ENCODE results near the gene LZIC. TPM values are rescaled to one million over a fixed set of nuclear protein-coding genes. Genes with fewer than 3 reads are reported as not detected.

LZIC gene
- total RNA-seq, 1 experiment from 2014 or later, result 19.8 TPM

DNA sequence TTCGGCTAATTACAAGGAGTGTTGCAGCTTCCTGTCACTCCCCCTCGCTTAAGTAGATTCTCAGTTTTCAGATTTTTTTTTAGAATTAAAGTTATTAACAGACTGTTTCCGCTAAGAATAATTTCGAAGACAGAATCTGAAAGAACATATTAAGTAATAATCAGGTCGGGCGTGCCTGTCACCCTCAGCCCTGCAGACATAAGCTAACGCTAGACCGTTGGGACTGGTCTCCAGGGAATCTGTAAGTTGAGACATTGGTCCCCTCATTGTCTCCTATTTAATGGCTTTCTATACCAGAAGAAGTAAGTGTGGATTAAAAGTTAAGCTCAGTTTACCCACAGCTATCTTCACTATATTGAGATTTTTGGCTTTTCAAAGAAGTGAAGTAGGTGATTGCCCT, 14.5 kb upstream of the LZIC start:
- TF ChIP-seq, protein P1, sequence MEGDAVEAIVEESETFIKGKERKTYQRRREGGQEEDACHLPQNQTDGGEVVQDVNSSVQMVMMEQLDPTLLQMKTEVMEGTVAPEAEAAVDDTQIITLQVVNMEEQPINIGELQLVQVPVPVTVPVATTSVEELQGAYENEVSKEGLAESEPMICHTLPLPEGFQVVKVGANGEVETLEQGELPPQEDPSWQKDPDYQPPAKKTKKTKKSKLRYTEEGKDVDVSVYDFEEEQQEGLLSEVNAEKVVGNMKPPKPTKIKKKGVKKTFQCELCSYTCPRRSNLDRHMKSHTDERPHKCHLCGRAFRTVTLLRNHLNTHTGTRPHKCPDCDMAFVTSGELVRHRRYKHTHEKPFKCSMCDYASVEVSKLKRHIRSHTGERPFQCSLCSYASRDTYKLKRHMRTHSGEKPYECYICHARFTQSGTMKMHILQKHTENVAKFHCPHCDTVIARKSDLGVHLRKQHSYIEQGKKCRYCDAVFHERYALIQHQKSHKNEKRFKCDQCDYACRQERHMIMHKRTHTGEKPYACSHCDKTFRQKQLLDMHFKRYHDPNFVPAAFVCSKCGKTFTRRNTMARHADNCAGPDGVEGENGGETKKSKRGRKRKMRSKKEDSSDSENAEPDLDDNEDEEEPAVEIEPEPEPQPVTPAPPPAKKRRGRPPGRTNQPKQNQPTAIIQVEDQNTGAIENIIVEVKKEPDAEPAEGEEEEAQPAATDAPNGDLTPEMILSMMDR (IDR thresholded peaks at IDR 0.05; ENCODE audit: unreplicated experiment), result no peak
- Mint-ChIP-seq H3K4me1 (ENCODE audit: low read depth, unreplicated experiment) (no peaks in the 10 kb centered on the region), H3K36me3 (ENCODE audit: insufficient read depth, unreplicated experiment) (no peaks in the 10 kb centered on the region), H3K9me3 (ENCODE audit: low read depth, unreplicated experiment) (no peaks in the 10 kb centered on the region), H3K27ac (ENCODE audit: unreplicated experiment) (no peak overlapping the region), H3K27me3 (ENCODE audit: unreplicated experiment) (no peaks in the 10 kb centered on the region), H3K4me3 (ENCODE audit: low read depth, unreplicated experiment) (no peak overlapping the region)
- no peak for DNase-seq
- intact Hi-C loops (cut with micrococcal nuclease; ENCODE audit: unreplicated experiment), result no loop called here
- CTCF ChIA-PET, result no interaction called here
- BruUV-seq (replicated peaks), result no TSS peak

DNA sequence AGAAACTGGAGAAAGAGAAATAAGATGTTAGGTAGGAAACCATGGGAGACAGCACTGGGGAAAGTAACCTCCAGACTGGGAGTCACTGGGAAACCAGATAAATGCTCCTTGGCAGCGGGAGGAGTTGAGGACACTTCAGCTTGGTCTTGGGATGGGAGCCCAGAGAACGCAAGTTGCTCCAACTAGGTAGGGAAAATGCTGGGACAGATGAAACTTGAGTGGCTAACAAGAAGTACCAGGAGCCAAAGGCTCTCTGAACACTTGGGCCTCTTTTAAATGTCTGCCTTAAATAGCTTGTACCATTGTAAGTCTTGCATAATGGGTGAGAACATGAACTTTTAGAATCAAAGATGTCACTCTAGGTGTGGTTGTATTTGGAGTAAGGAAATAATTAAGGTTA, 3.1 kb upstream of the LZIC start:
- CTCF ChIA-PET, result no interaction called here
- BruUV-seq (replicated peaks), result no TSS peak
- H3K27ac Mint-ChIP-seq (ENCODE audit: unreplicated experiment), result no peak overlapping the region

DNA sequence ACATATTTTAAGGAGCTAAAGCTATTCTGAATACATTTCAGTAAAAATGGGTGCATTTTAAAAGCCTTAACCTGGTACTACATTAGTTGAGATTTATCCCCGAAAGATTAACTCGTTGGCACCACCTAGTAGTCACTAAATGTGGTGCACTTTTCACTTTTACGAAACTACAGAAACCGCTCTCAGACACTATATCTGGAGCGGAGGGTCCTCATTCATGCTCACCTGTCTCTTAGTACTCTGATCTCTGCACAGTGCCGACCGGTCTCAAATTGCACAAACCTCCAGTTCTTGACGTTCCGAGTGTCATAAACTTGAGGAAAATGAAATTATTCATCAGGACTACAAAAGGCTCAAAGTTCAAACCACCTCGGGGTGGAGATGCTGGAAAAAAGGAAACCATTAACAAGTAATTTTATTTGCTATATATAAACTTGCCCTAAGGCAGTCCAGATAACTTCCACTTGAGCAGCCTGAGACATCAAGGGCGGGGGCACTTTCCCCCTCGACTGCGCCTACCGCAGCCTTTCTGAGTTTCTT, 722 bp downstream of the LZIC start:
- Mint-ChIP-seq H3K9me3 (ENCODE audit: low read depth, unreplicated experiment) (no peaks in the 10 kb centered on the region), H3K36me3 (ENCODE audit: insufficient read depth, unreplicated experiment) (peaks cover 32% of the 10 kb centered on the region), H3K4me3 (ENCODE audit: low read depth, unreplicated experiment) (peak overlapping the region; percentile 93), H3K27ac (ENCODE audit: unreplicated experiment) (peak overlapping the region; percentile 88), H3K4me1 (ENCODE audit: low read depth, unreplicated experiment) (no peaks in the 10 kb centered on the region), H3K27me3 (ENCODE audit: unreplicated experiment) (no peaks in the 10 kb centered on the region)
- CTCF ChIA-PET, result interaction anchor here (0.6 to 1.2 kb wide), 4 partner anchors 49 to 355 kb away, joined by 3 to 5 read pairs (median 4); partner anchors contain the start of gene UBE4B
- BruUV-seq (replicated peaks), result TSS peak; percentile 92
- intact Hi-C loops (cut with micrococcal nuclease; ENCODE audit: unreplicated experiment), result loop anchor here (2.0 to 5.0 kb wide), 2 partner anchors 65 to 90 kb away; partner anchors contain the start of gene UBE4B
- peak; percentile 6 for DNase-seq
- TF ChIP-seq, protein P1 (IDR thresholded peaks at IDR 0.05; ENCODE audit: unreplicated experiment), result no peak

More for the DNA sequence above, 3.1 kb upstream of the LZIC start:
- DNase-seq, result no peak
- Mint-ChIP-seq H3K27me3 (ENCODE audit: unreplicated experiment) (no peaks in the 10 kb centered on the region), H3K4me1 (ENCODE audit: low read depth, unreplicated experiment) (peaks cover 8% of the 10 kb centered on the region), H3K9me3 (ENCODE audit: low read depth, unreplicated experiment) (no peaks in the 10 kb centered on the region), H3K36me3 (ENCODE audit: insufficient read depth, unreplicated experiment) (peaks cover 21% of the 10 kb centered on the region), H3K4me3 (ENCODE audit: low read depth, unreplicated experiment) (no peak overlapping the region)
- TF ChIP-seq, protein P1 (IDR thresholded peaks at IDR 0.05; ENCODE audit: unreplicated experiment), result no peak
- intact Hi-C loops (cut with micrococcal nuclease; ENCODE audit: unreplicated experiment), result no loop called here

DNA sequence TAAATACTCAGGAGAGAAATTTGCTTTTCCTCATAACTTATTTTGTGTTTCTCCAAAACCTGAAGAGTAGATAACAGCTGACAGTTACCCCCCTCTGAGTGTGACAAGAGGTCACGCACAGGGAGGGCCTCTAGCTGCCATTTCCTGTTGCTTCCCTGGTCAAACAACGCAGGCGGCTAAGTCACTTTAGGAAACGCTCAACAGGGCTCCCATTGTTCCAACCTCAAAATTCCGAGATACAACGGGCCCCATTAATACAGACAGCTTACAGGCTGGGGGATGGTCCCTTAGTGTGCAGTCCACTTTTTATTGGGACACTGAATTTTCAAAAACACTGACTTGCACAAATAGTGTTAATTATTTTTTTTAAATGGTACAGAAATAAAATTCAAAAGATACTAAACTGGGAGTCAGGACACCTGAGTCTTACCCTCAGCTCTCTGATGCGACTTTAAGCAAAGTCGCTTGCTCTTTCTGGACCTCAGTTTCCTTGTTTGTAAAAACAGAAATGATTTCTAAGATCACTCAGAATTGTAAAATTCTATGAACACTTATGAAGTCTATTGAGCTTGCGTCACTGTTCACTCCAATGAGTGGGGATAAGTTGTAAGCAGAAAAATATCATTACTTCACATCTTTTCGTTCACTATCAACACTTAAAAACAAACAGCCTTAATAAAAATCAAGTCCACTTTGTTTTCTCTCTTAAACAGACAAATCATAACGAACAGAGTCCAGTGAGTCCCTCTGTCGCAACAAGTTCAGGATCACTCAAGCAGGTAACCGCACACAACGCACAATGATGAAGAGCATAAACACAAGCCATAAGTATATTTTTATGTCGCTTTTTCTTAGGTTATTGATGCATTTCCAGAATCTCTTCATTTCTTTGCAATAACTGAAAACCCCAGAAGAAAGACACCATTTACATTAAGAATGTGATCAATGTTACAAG, 13.5 kb downstream of the LZIC start:
- H3K36me3 Mint-ChIP-seq (ENCODE audit: insufficient read depth, unreplicated experiment), result peaks cover 10% of the 10 kb centered on the region
- no peak for DNase-seq
- no peaks in the 10 kb centered on the region for H3K9me3 Mint-ChIP-seq (ENCODE audit: low read depth, unreplicated experiment)
- CTCF ChIA-PET, result no interaction called here
- no peak overlapping the region for H3K4me3 Mint-ChIP-seq (ENCODE audit: low read depth, unreplicated experiment)
- TF ChIP-seq, protein P1 (IDR thresholded peaks at IDR 0.05; ENCODE audit: unreplicated experiment), result no peak
- no peak overlapping the region for H3K27ac Mint-ChIP-seq (ENCODE audit: unreplicated experiment)
- intact Hi-C loops (cut with micrococcal nuclease; ENCODE audit: unreplicated experiment), result no loop called here
- H3K4me1 Mint-ChIP-seq (ENCODE audit: low read depth, unreplicated experiment), result no peaks in the 10 kb centered on the region
- BruUV-seq (replicated peaks), result no TSS peak
- no peaks in the 10 kb centered on the region for H3K27me3 Mint-ChIP-seq (ENCODE audit: unreplicated experiment)
